ENCODE data around the gene HBS1L.

HBS1L gene

DNA sequence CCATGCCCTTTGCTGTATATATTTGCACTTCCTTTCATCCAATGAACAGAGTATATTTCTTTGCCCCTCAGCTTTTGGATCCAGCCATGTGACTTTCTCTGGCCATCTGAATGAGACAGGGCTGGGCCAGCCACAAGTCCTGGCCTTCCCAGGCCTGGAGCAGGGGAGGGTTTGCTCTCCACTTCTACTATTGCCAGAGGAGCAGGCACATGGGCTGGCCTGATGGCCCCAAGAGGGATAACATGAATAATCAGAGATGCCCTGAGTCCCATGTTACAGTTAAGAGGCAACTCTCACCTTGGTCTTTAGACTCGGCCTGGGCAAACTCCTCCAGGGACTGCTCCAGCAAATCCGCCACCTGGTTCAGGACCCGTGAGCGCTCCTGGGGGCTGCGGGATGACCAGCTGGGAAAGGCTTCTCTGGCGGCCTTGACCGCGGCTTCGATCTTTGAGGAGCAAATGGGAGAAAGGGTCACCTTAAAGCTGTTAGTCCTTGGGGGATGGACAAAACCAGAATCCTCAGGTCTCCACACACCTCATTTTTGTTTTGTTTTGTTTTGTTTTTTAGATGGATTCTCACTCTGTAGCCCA lies 111.0 kb downstream of the HBS1L start:
- DNase-seq, result no peak

DNA sequence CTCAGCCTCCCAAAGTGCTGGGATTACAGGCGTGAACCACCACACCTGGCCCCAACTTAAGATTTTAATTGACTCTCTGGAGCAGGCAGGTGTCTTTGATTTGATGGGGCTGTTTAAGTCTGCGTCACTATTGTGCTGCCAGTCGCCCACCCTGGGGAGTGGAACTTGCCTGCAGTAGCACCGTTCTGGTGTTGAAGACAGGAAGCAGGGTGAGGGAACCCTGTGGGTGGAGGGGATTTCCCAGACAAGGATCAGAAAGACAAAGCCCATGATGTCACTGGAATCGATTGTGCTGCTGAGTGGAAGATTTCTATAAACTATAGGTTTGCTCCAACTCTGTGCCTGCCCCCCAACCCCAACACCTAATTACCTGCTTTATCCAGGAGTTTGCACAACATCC lies 115.7 kb downstream of the HBS1L start:
- DNase-seq, result no peak

GRCh38 chr6:134937426-134937825 lies 117.2 kb downstream of the HBS1L start:
- DNase-seq, result no peak

DNA sequence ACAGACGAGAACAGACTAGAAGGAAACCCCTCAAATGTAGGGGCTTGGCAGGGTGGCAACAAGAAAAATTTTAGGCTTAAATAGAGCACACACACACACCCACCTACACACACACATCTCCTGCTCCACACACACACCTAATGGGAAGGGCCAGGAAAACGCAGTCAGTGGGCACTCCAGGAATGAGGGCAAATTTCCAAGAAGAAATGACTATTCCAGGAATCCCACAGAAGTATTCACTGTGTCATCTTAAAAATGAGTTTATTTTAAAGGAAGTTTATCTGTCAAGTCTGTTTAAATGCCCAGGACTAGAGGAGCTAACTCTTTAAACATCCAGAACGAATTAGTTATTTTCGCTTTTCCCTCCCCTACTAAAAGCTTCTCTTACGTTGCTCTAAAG lies 117.7 kb downstream of the HBS1L start:
- DNase-seq, result no peak

DNA sequence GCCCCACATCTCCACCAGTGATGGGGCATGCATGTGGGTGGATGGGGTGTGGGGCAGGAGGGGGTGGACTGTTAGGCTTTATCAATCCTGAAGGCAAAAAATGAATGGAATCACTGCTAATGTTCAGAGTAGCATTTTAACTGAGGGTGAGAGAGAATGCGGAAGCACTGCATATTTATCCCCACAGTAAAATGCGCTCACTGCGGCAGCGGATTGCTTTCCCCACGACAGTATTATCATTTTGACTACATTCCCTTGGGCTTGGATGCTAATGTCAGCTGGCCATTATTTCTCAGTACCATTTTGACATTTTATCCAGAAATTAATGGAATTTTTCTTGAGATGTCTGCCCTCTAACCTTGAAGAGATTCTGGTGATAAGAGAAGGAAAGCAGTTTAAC lies 118.1 kb downstream of the HBS1L start:
- no peak for DNase-seq

- DNase-seq, result no peak
These were observed 119.7 kb downstream of the HBS1L start for GRCh38 chr6:134934793-134935485.

GRCh38 chr6:134932535-134933470 lies 121.8 kb downstream of the HBS1L start:
- DNase-seq, result no peak

- no peak for DNase-seq
These were observed 122.5 kb downstream of the HBS1L start for GRCh38 chr6:134932098-134932497.

DNA sequence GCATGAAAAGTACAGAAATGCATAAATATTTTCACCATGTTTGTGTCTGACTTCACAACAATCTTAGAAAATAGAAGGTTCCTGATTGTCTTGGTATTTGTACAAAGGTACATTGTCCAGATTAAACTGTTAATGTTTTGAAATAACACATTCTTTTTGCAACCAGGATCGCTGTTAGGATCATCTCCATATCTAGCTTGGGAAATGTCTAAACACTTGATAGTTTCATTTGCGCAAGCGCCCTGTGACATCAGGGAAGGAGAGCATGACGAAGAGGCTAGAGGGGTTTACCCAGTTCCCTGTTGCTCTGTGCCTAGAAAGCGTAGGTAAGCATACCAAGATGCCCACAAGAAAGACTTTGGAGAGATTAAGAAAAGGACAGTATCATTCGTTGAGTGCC lies 124.2 kb downstream of the HBS1L start:
- no peak for DNase-seq

- no peak for DNase-seq
These were observed 126.3 kb downstream of the HBS1L start for GRCh38 chr6:134928151-134928900.

GRCh38 chr6:134925800-134926199 lies 128.8 kb downstream of the HBS1L start:
- no peak for DNase-seq

- DNase-seq, result no peak
These were observed 132.8 kb downstream of the HBS1L start for GRCh38 chr6:134921721-134922261.

DNA sequence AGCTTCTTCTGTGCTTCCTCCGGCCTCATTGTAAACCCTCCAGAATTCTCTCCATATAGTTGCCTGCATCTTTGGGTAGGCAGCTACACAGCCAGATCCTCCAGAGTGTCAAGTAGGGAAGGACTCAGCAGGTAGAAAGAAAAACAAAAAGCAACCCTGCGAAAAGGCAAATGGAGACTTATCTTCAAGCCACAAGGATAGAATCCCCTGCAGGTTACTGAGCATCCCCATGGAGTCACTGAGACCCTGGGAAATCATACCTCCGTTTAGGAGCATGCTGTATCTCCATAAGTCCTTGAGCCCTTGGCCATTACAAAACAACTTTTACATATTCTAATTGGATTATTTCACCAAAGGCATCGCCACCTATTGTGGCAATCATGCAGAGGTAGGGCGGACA lies 133.3 kb downstream of the HBS1L start:
- DNase-seq, result no peak

DNA sequence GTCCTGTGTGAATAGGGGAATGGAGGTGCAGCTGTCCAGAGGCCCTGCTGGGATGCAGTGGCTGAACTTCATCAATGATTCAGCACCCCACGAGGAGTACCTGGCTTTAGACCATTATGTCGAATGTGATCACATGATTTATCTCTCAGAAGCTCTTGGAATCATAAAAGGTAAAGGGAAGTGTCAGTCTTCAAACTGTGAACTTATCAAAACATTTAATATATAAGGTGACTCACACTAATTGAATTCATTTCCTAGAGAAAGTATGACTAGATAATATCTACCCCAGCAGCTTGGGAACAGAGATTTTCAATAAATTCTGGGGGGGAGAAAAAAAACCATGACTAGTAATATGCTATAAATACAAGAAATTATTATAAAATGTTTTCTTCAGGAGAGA lies 134.2 kb downstream of the HBS1L start:
- no peak for DNase-seq

DNA sequence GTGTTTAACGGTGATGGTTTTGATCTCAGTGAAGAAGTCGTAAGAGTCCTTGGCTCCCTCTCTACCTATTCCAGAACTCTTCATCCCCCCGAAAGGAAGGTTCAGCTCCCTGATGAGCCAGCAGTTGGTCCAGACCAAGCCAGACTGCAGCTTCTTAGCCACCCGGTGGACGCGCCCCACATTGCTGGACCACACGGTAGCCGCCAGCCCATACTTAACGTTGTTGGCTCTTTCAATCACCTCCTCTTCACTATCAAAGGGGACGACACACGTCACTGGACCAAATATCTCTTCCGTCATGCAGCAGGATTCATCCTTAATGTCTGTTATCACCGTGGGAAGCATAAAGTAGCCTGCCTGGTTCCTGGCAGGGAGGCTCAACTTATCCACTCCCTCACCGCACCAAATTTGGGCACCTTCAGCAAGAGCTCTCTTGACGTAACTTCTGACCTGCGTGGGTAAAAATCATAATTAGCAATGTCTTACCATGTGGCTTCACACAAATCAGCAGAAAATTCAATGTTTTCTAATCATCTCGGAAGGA lies 136.1 kb downstream of the HBS1L start:
- DNase-seq, result no peak

GRCh38 chr6:134911547-134911946 lies 143.1 kb downstream of the HBS1L start:
- DNase-seq, result no peak

DNA sequence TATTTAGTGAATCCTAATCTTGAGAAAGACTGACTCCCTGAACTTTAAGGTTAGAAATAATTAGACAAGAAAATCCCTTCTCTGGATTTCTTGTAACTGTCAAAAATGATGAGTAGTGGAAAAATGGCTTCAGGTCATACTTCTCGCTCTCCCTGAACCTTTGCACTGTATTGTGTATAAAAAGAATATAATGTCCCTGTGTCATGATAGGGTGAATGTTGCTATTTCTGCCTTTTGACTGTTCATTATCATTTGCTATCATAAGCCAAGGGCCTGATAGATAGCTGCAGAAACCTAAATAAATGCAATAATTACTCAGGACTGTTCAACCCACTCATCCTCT lies 144.1 kb downstream of the HBS1L start:
- DNase-seq, result no peak

Measured in CD4-positive, alpha-beta T cell treated with Interleukin-17A for 4 hours (primary cell).